HG03108 (cell line): ENCODE results near the gene YIF1B.
"Not testable (repeated sequence)": the region's sequence is repeated elsewhere in the genome, so short reads cannot be mapped to it uniquely, and the experiment has no call there.

Experiments used
- ATAC-seq: cut with Tn5 transposase; IDR thresholded peaks from one replicate; pipeline ENCODE4 v1.9.1; 2021; ENCODE audit warnings: moderate library complexity; ENCODE audit not compliant: unreplicated experiment

The YIF1B gene

GRCh38 chr19:38315657-38316476 lies at the start of gene YIF1B:
Gene YIF1B (minus strand): TSS chr19:38315947. CDS start chr19:38315917, 30 bp downstream.
- peak; percentile 89 for ATAC-seq

DNA sequence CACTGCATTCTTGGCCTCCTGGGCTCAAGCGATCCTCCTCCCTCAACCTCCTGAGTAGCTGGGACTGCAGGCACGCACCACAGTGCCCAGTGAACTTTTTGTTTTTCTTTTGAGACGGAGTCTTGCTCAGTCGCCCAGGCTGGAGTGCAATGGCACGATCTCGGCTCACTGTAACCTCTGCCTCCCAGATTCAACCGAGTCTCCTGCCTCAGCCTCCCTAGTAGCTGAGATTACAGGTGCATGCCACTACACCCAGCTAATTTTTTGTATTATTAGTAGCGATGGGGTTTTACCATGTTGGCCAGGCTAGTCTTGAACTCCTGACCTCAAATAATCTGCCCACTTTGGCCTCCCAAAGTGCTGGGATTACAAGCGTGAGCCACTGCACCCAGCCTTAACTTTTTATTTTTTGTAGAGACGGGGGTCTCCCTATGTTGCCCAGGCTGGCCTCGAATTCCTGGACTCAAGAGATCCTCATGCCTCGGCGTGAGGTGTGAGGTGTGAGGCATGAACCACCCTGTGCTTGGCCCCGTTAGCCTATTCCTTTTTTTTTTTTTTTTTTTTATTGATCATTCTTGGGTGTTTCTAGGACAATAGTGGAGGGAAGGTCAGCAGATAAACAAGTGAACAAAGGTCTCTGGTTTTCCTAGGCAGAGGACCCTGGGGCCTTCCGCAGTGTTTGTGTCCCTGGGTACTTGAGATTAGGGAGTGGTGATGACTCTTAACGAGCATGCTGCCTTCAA lies 47.4 kb upstream of the YIF1B start:
- ATAC-seq: not testable (repeated sequence)

DNA sequence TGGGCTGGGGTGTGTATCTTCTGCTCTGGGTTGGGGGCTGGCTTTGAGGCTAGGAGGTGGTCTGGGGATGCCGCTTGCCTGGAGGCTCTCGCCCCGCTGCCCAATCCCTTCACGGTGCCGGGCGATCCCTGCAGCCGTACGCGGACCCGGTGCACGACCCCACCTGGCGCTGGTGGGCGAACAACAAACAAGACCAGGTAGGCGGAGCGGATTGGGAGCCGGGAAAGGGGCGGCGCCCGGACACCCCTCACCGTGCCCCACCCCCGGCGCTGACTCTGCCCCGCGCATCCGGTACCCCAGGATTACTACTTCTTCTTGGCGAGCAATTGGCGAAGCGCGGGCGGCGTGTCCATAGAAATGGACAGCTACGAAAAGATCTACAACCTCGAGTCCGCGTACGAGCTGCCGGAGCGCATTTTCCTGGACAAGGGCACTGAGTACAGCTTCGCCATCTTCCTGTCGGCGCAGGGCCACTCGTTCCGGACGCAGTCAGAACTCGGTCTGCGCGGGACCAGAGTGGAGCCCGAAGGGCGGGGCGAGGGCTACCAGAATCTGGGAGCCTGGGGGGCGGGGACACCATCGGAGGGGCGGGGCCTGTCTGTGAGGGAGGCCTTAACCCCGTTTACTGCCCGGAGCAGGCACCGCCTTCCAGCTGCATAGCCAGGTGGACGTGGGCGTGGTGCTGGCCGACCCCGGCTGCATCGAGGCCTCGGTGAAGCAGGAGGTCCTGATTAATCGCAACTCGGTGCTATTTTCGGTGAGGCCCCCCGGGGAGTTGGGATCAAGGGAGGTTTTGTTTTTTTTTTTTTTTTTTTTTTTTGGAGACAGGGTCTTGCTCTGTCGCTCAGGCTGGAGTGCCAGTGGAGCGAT lies 46.6 kb upstream of the YIF1B start:
- peak; percentile 29 for ATAC-seq

DNA sequence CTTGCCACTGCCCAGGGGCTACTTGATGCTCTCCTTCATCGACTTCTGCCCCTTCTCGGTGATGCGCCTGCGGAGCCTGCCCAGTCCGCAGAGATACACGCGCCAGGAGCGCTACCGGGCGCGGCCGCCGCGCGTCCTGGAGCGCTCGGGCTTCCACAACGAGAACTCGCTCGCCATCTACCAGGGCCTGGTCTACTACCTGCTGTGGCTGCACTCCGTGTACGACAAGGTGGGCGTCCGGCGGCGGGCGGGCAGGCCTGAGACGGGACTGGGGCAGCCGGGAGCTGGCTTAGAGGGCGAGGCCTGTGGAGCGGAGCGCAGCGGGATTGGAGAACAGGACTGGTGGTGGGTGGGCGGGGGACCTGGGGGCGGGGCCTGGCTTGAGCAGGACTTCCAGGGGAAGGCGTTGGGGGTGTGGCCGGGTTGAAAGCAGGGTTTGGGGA lies 45.9 kb upstream of the YIF1B start:
- peak; percentile 66 for ATAC-seq

GRCh38 chr19:38360839-38361631 lies 45.3 kb upstream of the YIF1B start:
- ATAC-seq: no peak

DNA sequence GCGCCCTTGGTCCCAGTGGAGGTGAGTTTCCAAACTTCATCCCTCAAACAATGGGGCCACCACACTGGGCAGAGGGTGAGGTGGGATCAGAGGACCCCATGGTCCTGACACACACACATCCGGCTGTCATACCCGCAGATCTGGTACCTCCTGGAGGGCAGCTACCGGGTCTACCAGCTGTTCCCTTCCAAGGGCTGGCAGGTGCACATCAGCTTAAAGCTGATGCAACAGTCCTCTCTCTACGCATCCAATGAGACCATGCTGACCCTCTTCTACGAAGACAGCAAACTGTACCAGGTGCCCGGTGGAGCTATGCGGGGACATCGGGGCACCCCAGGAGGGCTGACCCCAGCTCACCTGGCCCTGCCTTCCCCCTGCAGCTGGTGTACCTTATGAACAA lies 44.6 kb upstream of the YIF1B start:
- ATAC-seq: no peak

DNA sequence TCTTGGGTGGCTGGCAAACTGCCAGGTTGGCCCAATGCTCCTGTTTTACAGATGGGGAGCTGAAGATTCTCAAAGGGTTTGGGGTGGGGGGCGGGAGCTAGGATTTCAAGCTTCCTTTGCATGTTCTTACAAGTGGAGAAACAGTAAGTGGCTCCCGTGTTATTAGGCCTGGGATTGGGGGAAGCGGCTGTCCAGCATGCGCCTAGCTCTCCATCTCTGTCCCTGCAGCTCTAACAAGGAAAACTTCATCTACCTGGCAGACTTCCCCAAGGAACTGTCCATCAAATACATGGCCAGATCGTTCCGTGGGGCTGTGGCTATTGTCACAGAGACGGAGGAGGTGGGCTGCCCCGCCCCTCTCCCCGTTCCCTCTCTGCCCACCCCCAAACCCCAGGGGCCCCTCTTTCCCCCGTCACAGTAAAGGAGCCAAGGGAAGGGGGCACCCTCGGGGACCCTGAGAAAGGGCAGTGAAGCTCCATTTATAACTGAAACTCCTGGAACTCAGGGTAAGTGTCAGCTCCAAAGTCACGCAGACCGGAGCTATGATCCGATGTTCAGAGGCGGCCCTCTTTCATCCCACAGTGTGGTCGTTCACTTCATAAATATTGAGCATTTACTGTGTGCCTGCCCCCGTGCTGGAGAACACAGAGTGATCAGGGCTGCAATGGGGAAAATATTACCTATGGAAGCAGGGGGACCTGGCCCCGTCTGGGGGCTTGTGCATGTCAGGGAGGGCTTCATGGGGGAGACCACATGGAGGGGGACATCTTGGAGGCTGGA lies 43.7 kb upstream of the YIF1B start:
- no peak for ATAC-seq

- no peak for ATAC-seq
Observed at GRCh38 chr19:38358071-38358470, 42.3 kb upstream of the YIF1B start.

- ATAC-seq: no peak
Observed at GRCh38 chr19:38355728-38356725, 40.3 kb upstream of the YIF1B start.

DNA sequence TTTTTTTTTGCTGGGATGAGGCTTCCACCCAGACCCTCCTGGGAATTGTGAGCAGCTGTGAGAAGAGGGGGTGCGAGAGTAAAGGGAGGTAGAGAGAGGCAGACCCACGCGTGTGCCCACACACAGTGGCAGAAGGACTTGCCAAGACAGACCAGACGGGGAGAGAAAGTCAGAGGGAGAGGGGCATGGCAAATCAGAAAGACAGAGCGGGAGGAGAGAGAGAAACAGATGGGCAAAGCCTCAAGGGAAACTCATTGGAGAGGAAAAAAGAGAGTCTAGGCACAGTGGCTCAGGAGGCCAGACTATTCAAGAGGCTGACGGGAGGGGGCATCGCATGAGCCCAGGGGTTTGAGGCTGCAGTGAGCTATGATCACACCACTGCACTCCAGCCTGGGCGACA lies 36.9 kb upstream of the YIF1B start:
- no peak for ATAC-seq

DNA sequence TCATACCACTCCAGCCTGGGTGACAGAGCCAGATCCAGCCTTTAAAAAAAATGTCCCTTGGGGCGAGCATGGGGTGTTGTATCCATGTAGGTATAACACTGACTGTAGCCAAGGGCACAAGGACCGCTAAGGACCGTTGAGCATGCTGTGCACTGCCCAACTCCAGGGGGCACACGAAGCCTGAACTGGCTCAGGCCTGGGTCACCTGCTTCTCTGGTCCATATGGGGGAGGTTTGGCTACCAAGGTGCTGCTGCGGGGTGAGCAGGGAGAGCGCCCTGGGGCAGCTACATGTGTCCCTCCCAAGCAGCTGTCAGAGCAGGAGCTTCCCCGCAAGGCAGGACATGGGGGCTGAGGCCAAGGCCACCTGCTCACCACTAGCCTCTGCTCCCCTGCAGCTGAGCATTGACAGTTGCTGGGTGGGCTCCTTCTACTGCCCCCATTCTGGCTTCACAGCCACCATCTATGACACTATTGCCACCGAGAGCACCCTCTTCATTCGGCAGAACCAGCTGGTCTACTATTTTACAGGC lies 36.2 kb upstream of the YIF1B start:
- no peak for ATAC-seq

GRCh38 chr19:38350883-38351282 lies 35.1 kb upstream of the YIF1B start:
- ATAC-seq: no peak

DNA sequence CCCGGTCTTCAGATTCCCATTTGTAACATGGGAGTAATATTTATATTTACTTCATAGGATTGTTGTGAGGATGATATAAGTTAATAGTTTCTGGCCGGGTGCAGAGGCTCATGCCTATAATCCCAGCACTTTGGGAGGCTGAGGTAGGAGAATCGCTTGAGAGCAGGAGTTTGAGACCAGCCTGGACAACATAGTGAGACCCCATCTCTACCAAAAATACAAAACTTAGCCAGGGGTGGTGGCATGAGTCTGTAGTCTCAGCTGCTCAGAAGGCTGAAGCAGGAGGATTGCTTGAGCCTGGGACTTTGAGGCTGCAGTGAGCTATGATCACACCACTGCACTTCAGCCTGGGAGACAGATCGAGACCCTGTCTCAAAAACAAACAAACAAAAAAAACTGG lies 31.1 kb upstream of the YIF1B start:
- ATAC-seq: no peak

DNA sequence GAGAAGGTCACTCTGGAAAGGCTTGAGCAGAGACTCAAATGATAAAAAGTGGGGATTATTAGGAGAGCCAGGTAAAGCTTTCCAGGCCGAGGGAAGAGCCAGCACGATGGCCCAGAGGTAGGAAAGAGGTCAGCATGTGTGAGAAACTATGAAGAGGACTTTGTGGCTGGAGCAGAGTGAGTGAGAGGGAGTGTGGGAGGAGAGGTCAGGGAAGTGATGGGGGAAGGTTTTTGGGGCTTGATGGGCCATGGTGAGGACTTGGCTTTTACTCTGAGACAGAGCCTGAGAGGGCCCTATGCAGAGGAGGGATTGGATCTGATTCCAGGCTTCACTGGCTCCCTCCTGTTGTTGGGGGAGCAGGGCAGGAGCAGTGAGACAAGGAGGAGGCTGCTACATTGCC lies 25.2 kb upstream of the YIF1B start:
- ATAC-seq: no peak

DNA sequence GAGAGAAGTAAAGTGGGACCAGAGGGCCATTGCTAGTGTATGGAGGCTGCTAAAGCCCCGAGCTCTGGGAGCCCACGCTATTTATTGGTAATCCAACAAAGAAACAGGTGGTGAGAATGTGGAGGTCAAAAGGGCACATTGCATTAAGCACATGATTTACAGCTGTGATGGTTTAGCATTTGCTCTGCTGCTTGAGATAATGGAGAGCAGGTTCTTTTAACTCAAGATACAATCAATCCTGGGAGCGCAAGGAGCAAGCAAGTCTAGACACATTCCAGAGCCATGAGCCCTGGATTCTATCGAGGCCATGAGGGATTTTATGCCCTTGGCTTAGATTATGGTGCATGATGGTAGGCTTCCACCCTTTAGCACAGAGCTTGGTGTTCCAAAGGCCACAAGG lies 23.3 kb upstream of the YIF1B start:
- not testable (repeated sequence) for ATAC-seq

- no peak for ATAC-seq
Observed at GRCh38 chr19:38337360-38337653, 21.6 kb upstream of the YIF1B start.

DNA sequence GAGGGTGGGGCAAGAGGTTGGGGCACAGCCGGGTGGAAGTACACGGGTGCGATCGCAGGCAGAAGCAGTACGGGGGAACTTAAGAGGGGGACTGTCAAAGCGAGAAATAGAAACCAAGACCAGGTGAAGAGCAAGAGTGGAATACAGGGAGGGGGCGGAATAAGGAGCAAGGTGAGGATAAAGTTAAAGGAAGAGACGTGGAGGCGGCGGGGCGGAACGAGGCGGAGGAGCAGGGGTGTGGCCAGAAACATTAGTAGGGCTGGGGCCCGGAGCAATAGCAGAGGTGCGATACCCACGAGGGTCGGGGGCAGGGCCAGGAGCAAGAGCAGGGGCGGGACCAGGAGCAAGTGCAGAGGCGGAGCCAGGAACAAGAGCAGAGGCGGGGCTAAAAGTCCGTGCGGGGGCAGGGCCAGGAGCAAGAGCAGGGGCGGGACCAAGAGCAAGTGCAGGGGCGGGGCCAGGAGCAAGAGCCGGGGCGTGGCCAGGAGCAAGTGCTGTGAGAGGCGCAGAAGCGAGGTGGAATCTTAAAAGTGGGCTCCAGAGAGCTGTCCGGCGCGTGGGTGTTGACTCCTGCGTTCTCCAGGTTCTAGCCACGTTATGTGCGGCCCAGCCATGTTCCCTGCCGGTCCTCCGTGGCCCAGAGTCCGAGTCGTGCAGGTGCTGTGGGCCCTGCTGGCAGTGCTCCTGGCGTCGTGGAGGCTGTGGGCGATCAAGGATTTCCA lies 21.1 kb upstream of the YIF1B start:
- peak; percentile 44 for ATAC-seq
